Activated T-cell treated with anti-CD3 and anti-CD28 coated beads for 1 hour (primary cell): ENCODE results near the gene KIRREL3.

Source experiments
- DNase-seq: peaks from one replicate; pipeline ENCODE4 v3.0.0-alpha.2; 2020; ENCODE audit warnings: low read depth

Gene KIRREL3

DNA sequence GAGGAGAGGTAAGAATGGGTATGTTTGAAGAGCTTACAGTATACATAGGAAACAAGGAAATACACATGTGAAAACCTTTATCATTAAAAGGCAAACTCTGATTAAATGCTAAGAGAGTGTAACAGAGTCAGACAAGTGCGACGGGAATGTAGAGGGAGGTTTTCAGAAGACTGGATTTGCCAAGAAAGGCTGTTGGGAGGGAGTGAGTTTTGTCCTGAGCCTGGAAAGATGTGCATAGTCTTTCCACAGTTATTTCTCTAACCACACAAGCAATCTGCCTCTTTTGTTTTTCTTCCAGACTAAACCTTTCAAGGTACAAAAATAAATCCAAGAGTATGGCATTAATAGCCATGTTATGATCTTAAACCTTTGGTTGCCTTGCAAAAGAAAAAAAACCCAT lies 170.9 kb downstream of the KIRREL3 start:
- DNase-seq: no peak

DNA sequence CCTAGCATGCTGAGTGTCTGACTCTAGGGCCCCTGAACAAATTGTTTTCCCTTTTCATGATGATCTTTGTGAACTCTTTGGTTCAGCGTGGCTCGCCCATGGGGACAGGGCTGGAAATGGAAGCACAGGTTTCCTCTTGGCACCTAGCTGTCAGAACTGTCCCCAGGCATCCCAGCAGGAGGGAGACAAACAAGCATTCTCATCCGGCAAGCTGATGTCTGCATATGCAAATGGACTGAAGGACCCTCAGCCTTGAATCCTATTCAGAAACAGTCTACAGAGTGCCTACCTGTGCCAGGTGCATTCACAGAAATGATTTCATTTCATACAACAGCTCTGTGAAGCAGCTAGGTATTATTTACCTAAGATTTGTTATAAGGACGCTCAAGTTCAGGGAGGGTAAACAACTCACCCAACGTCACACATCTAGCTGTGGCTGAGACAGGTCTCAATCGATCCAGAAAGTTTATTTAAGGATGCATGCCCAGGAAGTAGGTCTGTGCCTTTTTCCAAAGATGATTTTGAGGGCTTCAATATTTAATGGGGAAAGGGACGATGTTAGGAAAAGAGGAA lies 176.4 kb downstream of the KIRREL3 start:
- no peak for DNase-seq

DNA sequence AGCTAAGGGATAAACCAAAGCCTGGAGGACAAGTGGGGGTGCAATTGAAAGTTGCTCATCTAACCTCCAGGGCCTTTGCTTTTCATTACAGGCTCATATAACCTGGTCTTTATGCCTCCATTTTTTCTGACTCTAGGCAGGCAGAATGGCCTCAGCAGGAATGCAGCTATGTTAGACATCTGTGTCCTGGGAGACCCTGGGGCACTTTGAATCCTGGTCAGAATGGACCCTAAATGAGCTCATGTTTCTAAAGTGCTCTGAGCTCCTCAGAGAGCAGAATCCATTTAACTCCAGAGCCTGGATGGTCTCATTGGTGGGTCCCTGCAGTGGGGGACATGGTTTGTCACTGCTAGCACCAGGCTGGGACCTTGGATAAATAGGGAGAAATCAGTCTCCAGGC lies 177.3 kb downstream of the KIRREL3 start:
- DNase-seq: no peak

DNA sequence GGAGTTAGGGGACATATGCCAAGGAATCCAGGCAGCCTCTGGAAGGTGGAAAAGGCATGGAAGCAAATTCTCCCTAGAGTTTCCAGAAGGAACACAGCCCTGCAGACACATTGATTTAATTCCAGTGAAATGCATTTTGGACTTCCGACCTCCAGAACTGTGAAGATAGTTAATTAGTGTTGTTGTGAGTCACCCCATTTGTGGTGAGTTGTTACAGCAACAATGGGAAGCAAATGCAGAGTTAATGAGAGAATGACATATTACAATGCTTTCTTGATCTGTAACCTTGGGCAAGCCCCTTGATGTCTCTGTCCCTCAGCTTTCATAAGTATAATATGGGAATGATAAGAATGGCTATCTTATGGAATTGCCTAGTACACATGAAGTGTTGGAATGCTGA lies 178.7 kb downstream of the KIRREL3 start:
- DNase-seq: no peak

DNA sequence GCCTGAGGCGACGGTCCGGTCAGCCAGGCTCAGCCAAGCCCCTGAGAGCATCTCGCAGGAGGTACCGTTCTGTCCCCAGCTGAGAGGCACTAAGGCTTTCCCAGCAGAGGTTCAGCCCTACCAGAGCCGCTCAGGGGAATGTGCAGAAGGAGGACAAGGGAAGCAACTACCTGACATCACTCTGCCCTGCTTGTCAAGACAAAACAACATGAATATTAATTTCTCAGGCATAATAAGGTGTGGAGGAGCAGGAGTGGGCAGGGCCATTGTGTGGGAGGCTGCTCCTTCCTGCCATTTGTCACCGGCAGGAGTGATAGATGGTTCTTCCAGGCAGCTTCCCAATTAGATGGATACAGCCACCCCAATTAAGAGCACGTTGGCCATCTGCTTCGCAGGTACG lies 181.4 kb downstream of the KIRREL3 start:
- DNase-seq: no peak

DNA sequence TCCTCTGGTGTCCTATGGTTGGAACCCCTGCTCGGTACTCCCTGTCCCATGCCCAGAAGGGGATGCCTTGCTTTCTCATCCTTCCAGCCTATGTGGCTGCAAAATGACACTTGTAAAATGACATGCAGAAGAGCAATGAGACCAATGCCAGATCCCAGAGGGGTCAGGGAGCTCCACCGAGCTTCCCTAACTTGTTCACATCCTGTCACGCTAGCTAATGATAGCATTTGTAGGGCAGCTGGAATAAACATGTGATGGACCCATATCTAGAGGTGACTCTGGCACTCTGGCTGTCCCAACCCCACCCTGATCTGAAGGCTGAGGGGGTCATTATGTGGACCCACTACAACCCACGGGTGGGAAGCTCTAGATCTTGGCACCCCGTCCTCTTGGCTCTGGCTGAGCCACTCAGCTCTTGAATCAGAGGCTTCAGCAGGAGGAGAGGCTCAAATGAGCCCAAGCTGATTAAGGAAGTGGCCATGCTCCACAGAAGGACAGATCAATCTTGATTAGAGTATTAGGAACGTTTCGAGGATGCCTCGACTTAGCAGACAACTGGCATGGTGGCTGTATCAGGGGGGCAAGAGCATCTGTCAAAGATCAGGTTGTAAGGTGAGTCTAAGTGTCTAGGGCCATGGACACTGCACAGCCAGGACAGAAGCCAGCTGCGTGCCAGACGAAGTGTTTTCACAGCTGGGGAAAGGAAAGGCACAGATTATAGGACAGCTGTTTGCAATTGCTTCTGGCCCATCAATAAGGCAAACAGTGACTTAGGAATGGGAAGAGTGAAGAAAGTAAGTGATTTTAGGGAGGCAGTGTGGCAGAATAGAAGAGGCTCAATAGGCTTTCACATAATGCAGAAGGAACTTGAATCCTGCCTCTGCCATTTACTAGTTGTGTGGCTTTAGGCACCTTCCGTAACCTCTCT lies 182.8 kb downstream of the KIRREL3 start:
- DNase-seq: no peak

DNA sequence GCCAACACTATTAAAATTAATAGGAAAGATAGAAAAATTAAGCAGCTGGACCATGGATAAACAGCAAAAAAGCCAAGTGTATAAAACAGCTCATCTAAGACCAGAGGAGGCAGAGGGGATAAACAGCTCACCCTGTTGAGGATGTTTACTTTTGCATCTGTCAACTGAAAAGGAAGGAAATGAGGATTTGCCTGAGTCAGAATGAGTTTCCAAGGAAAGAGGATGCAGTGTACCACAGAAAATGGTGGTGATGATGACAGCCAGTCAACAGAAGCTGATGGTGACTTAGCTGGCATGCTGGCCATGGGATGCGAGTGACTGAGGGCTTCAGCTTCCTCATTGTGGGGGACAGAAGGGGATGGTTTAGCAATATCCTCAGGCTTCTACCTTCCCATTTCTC lies 183.5 kb downstream of the KIRREL3 start:
- DNase-seq: no peak

DNA sequence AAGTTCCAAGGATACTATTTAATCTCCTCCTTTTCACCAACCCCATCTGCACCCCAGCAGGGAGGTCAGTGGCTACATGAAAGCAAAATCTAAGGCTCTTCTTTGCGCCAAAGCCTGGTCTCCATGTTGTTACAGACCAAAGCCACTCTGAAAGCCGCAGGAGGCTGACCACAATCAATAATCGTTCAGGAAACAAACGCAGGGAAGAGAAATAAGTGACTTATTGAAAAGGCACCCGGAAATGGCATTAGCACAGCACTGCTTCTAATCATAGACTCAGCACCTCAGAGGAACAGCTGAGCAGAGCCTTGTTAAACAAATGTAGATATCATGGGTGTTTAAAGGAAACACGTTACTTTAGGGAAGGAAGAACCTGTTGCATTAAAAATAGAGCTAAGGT lies 183.9 kb downstream of the KIRREL3 start:
- DNase-seq: no peak

DNA sequence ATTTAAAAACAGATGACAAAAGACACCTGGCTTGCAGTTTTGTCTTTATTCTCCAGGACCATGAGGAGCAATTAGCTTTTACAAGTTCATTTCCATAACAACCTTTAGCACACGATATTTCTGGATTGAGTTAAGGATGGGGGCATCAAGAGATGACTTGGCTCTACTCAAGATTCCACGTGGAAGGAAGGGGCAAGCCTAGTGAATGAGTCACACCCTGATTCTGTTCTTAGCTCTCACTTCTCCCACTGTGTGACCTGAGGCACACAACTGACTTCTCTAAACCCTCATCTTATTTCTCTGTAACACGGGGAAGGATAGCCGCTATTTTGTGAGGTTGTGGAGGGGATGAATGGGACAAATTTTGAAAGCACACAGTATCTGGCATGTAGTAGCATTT lies 185.5 kb downstream of the KIRREL3 start:
- no peak for DNase-seq

DNA sequence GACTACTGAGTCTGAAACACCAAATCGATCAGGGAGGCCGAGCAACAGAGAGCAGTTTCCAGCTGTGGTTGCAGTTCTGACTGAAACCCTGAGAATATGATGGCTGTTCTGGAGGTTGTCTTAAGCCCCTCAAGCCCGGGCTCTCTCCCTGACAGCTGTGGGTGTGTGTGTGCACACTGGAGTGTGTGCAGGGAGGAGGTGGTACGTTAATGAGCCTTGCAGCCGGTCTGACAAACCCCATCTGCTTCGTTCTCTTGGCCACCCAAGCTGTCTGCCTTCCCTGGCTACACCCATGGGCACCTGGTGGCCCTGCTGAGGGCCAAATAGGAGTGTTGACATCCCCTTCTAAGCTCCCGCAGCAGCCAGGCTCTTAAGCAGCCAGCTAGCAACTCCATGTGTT lies 189.8 kb downstream of the KIRREL3 start:
- no peak for DNase-seq

DNA sequence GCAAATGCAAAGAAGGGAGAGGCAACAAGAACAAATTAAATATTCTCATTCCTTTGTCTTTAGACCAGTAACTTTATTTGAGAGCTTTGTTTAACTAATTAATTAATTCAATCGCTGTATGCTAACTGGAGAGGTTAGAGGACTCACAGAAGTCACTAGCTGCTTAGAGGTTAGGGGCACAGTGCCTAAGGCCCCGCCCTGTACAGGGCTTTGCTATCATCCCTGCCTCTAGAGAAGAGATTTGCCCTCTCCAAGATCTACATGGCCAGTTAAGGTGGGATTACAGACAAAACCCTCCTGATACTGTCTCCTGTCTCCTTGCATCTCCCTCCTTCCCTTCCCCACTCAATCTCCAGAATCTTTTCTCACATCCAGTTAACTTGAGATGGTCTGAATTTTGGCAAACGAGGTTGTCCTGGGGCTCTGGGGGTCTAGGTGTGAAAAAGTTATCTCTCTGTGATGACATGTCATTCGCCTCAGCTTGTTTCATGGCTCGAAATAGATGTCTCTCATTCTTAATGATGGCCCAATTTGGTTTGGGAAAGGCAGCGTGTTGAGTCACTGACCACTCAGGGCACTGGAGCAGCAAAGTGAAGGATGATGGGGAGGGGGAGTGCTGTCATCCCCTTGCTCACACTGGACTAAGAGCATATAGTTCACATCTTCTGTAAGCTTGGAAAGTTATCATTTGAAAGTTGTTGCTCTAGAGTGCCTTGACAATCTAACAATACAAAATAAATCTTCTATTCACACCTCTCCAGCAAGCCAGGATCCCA lies 190.9 kb downstream of the KIRREL3 start:
- no peak for DNase-seq

DNA sequence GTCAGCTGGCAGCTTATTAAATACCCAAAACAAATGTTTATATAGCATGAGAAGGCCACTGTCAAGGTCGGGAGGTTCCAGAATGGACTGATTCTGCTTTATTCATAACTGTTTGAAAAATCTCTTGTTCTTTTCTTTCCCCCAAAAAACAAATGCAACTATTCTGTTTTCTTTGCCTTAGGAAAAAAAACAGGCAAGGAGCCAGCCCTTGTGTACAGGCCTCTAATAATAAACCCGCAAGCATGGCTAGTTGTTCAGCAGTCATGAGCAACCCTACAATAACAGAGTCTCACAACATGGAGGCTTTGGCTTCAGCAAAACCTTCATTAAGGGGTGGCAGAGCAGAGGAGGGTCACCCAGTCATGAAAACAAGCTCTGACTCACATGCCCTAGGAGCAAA lies 191.7 kb downstream of the KIRREL3 start:
- DNase-seq: no peak

DNA sequence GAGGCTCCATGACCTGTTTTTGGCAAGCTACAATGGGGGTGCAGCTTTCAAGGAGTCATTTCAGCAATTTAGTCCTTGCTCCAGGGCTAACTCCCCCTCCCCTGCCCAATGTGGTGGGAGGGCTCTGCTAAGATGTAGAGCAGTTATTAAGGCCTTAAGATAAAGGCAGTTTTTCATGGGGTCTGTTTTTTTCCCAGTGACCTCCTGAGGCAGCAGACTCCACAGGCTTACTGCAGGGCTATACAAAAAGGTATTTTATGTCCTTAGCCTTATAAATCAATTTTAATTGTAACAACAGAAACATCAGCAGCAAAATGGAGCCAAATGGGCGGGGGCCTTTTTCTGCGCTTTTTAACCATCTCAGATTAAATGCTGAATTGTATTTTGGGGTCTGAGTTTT lies 192.3 kb downstream of the KIRREL3 start:
- no peak for DNase-seq

DNA sequence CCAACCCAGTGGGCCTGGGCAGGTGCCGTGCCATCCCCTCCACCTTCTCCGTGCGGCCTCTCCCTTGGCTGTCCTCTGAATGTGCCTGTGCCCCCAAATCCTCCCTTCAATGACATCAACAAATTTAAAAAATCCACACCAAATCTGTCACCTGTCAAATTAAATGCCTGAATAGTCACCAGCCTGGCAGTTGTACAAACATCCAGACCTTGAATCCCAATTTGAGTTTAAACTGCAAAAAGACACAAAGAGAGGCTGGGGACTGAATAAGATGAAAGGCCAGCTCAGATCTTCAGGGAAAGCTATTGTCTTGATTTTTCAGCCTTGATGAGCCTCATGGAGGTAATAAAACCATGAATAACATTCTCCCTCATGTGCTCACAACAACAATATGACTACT lies 194.7 kb downstream of the KIRREL3 start:
- DNase-seq: no peak

DNA sequence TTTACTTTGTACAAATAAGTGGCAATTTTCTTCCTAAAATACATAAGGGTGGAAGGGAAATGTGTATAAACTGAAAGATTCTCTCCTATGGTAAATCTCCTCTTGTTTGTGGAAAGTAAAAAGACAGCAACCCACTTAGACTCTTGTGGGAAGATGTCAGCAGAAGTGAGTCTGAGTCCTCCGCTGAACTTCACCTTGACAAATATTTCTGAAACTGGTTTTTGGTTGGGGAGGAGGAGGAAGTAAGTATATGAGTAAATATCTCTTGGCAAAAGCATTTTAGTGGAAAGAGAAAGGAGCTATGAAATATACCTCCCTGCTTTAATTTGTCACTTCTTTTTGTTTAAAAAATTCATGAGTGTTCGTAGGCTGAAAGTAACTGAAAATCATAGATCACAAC lies 196.2 kb downstream of the KIRREL3 start:
- no peak for DNase-seq

DNA sequence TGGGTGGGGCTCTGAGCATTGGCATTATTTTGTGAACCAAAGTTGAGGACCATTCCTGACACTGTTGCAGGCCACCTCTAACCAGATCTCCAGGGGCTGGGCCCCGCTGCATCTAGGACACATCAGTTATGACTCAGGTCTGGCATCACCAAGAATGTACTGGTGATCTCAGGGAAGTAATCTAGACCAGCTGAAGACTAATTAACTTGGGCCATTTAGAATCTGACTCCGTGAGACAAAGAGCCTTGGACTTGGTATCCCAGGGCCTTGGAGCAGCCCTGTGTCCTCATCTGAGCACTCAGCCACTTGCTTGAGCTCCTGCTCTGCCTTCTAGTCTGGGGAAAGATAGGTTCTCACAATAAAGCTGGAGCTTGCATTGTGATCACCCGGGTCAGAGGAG lies 200.6 kb downstream of the KIRREL3 start:
- DNase-seq: no peak

DNA sequence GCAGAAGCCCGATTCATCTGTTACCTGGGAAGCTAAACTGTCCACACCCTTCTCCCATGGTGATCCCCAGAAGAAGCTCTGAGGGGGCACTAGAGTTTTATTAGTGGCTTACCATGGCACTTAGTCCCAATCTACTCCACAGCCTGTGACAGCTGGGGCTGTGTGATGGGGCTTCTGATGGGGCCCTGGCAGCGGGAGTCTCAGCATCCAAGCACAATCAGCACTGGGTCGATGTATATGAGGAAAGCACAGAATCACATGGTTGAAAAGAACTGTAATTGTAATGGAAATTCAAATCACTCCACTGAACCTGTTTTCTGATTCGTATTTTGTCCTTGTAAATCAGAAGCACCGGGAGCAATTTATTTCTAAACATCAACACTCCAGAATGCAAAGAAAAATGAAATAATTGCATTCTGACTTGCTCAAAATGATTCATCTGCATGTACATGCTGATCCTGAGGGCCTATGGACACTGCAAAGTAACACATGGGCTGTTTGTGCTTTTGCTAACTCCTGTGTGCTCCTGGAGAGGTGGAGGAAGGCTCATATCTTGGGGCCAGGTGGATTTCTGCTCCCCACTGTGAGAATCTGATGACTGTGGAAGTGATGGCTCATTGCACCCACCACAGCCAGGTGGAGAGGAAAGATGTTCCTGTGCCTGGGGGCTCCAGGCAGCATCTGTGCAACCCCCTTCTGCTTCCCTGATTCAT lies 203.0 kb downstream of the KIRREL3 start:
- no peak for DNase-seq

DNA sequence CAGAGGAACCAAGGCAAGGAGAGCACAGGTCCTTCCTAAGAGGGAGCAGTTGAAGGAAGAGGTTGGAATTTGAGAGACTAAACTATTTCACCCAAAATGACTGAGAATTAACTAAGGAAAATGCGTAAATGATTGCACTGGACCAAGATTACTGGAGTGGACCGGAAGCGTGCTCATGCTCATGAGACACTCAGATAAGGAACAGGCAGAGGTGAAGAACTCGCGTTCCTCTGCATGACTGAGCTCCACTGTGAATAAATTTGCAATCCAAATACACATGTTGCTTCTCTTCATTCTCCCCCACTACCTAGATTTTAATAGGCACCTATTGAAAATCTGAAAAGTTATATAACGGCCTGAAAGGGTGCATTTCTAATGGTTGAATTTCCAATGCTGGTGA lies 207.0 kb downstream of the KIRREL3 start:
- DNase-seq: no peak

DNA sequence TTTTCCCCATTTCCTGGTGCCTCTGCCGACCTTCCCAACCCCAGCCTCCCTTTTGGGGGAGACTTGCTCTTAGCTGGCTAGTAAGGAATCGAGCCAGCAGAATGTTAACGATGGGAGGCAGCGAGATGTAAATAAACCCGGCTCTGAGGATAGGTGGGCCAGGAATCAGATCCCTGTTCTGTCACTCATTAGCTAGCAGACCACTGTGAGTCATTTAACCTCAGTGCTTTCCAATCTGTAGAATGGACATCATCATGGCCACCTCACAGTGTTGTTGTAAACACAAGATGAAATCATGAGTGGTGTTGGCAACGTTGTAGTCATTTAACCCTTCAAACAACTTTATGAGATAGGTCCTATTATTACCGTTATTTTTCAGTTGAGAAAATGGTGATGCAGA lies 208.6 kb downstream of the KIRREL3 start:
- DNase-seq: no peak

DNA sequence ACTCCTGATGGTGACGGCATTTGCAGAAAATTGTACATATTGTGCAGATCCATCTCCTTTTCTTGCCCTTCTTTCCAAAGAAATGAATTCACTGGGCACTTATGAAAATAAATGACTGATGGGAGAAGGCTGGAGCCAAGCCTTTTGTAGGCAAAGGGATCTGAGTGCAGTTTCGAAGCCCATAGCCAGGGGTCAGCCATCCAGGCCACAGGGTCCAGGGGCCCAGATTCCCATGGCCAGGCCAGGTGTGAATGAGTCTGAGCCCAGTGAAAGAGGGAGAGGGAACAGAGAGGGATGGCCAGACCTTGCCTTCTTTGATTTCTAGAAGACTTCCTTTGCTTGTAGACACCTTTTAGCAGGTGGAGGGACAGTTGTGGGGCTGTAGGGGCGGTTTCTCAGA lies 209.1 kb downstream of the KIRREL3 start:
- DNase-seq: no peak

DNA sequence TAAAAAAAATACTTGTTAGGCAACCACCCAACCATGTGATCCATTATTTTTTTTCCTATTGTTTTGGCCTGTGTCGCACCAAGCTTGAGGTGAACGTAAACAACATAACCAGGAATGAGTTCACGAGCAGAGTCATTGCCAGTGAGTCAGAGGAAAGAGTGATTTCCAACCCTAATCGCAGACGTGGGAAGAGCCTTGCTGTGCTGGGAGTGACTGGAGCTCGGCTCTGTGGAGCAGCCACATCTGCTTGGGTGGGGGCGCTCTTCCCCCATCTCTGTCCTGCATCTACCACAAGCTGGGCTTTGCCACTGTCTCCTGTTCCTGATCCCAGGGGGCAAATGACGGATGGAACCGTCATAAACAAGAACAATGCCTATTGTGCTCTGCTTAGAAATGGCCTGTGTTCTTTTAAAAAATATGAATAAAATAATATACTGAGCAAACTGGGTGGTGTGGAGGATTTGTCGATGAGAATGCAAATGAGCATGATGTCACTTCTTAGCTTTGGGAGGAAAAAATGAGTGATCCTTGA lies 210.0 kb downstream of the KIRREL3 start:
- no peak for DNase-seq

DNA sequence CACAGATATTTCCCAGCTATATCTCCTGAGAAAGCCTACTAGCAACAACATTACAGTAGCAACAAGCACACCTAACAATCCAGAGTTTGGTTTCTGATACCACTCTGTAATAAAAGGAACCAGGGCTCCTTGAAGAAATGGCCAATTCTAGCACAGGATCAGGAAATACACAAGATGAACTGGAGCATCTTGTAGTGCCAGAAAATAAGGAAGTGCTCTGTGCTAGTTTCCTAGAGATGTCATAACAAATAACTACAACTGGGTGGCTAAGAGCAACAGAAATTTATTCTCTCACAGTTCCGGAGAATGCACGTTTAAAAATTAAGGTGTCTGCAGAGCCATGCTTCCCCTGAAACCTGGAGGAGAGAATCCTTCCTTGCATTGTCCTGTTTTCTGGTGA lies 217.8 kb downstream of the KIRREL3 start:
- DNase-seq: no peak
